ENCODE results near the gene MAP6. TPM values are rescaled to one million over a fixed set of nuclear protein-coding genes. Genes with fewer than 3 reads are reported as not detected.
"Not testable (repeated sequence)": the region's sequence is repeated elsewhere in the genome, so short reads cannot be mapped to it uniquely, and the experiment has no call there.

Gene MAP6
- total RNA-seq, 1 donor from 2014 or later, result 1.4 TPM

GRCh38 chr11:75593286-75593915 lies 75.4 kb downstream of the MAP6 start:
- no peak for DNase-seq (ENCODE audit: extremely low read depth, low read depth, low spot score)

DNA sequence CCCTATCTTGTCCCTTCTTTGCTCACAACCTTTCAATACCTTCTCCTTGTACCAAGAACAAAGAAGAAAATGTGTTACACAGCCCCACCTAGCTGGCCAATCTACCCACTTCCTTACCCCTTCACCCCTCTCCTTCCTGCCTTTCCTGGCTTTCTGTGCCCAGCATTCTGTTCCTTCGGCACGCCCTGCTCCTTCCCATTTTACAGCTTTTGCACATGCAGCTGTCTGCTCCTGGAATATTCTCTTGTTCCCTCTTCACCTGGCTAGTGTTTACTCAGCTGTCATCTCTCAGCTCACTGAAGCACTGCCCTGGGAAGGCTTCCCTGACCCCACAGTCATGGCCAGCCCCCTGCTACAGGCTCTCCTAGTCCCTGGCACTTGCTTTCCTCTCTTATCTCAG lies 76.1 kb downstream of the MAP6 start:
- no peak for DNase-seq (ENCODE audit: extremely low read depth, low read depth, low spot score)

- no peak for DNase-seq (ENCODE audit: extremely low read depth, low read depth, low spot score)
Observed at GRCh38 chr11:75591966-75592365, 76.9 kb downstream of the MAP6 start.

- DNase-seq (ENCODE audit: extremely low read depth, low read depth, low spot score), result no peak
Observed at GRCh38 chr11:75591371-75591770, 77.5 kb downstream of the MAP6 start.

- no peak for DNase-seq (ENCODE audit: extremely low read depth, low read depth, low spot score)
Observed at GRCh38 chr11:75589933-75590332, 78.9 kb downstream of the MAP6 start.

DNA sequence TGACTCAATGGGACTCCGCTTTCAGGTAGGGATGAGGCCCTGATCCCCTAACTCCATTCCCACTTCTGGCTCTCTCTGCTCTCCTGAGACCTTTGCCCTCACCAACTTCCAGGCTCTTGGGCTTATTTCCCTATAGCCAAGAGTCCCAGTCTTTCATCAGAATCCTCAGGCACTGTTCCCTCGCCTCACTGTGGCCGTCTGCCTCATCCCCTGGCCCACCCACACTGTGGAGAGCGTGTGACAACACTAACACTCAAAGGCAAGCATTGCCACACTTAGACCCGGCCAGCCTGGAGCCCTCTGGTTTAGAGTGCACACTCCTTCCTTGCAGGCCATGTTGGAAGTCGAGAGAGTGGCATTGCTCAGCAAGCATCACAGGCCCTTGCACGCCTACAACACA lies 79.8 kb downstream of the MAP6 start:
- DNase-seq (ENCODE audit: extremely low read depth, low read depth, low spot score), result no peak

GRCh38 chr11:75588051-75588481 lies 80.8 kb downstream of the MAP6 start:
- no peak for DNase-seq (ENCODE audit: extremely low read depth, low read depth, low spot score)

DNA sequence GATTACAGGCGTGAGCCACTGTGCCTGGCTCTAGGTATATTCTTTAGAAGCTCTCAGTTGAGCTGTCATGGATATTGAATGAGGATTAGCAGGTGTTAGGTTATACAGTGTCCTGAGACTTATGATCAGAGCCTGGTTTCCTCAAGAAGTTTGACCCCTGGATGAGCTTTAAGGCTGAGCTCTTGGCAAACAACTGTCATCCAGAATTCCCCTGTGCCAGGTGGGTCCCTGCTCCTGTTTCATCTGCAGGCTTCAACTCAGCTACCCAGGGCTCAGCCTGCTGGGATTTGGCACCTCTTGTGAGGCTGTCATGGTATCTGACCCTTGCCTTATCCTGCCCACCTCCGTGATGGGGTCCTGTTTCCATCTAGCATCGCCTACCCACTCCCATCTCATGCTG lies 82.4 kb downstream of the MAP6 start:
- DNase-seq (ENCODE audit: extremely low read depth, low read depth, low spot score), result no peak

GRCh38 chr11:75585293-75585670 lies 83.6 kb downstream of the MAP6 start:
- DNase-seq (ENCODE audit: extremely low read depth, low read depth, low spot score), result no peak

GRCh38 chr11:75584659-75585292 lies 84.1 kb downstream of the MAP6 start:
- not testable (repeated sequence) for DNase-seq (ENCODE audit: extremely low read depth, low read depth, low spot score)

DNA sequence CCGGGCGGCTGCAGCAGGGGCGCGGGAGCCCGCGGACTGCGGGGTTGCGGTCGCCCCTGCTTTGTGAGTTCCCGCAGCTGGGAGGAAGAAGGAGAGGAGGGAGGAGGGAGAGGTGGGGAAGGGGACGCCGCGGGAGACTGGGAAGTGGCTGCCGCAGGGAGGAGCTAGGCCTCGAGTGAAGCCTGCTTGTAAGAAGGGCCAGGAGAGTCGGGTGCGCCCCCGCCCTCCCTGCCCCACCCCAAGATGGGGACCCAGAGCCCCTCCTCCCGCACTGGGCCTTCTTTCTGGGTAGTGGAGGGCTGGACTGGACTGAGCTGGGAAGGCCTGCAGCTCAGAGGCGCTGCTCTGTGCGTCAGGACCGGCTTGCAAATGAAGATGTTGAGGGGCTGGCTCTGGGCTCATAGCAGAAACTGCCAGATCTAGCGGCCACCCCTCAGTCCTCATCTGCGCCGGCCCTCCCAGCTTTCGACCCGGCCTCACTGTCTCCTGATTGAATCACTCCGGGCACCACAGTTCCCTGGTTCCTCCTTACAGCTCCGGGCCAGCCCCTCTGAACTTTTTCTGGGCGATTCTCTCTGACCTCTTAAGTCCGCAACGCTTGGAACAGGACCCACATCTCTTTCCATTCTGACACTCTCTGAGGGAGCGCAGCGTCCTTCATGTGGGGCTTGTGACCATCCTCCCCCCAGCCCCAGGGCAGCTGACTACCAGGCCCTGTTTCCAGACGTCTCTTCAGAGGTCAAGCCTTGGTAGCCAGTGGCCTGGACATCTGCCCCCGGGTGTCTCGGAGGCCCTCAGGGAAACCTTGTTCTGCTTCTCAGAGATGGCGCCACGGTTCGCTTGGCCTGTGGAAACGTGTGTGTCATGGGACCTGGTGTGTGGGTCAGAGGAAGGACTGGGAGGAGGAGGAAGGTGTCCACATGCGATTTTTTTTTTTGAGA lies 84.8 kb downstream of the MAP6 start:
- DNase-seq (ENCODE audit: extremely low read depth, low read depth, low spot score), result no peak

DNA sequence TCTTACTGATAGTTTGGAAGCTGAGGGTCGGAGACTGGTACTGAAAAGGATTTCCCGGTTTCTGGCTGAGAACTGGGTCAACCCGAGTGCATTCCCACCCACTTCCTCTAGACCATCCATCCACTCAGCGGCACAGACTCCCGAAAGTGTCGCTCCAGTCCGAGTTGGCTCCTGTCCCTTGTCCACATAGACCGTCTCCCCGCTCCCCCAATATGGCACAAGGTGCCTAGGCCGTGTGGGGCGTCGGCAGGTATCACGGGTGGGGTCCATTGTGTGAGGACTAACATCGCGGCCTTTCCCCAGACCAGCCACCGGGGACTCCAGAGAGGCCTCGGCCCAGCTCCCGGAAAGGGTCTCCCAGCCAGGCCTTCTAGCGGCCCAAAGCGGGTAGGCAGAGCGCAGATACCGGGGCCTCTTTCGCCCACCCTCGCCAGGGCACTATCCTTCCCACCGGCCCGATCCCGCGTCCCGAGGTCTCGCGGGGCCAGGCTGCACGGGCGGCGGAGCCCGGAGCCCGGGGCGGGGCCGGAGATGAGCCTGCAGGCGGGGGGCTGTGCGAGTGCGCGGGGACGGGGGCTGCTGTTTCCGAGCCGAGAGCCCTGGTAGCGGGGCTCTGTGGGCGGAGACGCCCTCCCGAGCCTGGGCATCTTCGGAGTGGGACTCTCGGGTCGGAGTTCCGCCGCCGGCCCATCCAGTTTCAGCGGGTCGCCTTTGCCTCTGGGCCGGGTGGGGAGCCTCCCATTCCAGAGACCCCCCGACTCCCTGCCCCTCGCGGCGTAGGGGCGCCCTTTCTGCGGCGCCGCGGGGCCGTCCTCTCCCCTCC lies 85.7 kb downstream of the MAP6 start:
- no peak for DNase-seq (ENCODE audit: extremely low read depth, low read depth, low spot score)

GRCh38 chr11:75582506-75582894 lies 86.3 kb downstream of the MAP6 start:
- no peak for DNase-seq (ENCODE audit: extremely low read depth, low read depth, low spot score)

- DNase-seq (ENCODE audit: extremely low read depth, low read depth, low spot score), result no peak
Observed at GRCh38 chr11:75579841-75580240, 89.0 kb downstream of the MAP6 start.

DNA sequence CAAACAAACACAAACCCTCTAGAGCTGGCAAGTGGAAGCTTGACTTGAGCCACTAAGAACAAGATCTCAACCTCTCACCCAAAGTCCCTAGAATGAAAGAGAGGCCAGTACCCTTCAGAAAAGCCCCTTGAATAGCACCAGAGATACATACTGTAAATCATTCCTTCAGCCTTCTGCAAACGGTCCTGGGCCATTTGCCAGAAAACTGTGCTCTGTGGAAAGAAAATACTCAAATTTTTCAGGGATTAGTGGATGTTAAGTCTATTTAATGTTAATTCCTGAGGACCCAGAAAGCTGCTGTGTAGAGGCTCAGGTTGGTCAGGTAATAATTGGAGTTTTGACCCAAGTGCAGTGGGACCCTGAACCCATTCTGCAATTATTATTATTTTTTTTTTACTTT lies 89.9 kb downstream of the MAP6 start:
- DNase-seq (ENCODE audit: extremely low read depth, low read depth, low spot score), result no peak

DNA sequence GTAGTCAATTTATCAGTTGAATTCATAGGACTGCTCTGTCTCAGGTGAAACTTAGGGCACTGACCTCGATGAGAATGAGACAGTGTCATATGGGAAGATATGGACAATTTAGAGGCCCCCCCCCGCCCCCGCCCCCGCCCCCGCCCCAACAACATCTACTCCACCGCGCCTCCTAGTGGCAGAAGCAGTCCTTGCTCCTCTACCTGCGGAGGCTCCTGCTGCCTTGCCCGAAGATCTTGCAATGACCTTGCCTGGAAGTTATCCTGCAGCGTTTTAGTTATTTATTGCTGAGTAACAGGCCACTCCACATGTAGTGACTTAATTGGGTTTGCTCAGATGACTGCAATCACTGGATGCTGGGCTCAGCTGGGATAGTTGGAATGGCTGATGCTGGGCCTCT lies 91.6 kb downstream of the MAP6 start:
- no peak for DNase-seq (ENCODE audit: extremely low read depth, low read depth, low spot score)

- DNase-seq (ENCODE audit: extremely low read depth, low read depth, low spot score), result no peak
Observed at GRCh38 chr11:75576499-75576918, 92.3 kb downstream of the MAP6 start.

GRCh38 chr11:75576017-75576416 lies 92.8 kb downstream of the MAP6 start:
- DNase-seq (ENCODE audit: extremely low read depth, low read depth, low spot score), result no peak

- DNase-seq (ENCODE audit: extremely low read depth, low read depth, low spot score), result no peak
Observed at GRCh38 chr11:75574698-75575602, 93.9 kb downstream of the MAP6 start.

DNA sequence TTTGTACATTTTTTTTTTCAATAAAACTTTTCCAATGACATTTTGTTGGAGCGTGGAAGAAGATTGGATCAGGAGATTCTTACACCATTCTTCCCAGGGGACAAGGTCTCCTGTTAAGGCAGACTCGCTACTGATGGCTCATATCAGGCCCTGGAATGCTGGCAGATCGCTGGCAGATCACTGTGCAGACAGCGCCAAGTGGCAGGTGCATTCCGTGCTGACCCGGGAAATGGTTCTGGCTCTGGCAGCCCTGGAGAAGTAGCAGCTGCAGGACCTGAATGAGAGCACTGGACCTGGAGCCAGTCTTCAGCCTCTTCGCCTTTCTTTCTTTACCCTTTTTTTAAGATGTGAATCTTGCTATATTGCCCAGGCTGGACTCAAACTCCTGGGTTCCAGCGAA lies 96.1 kb downstream of the MAP6 start:
- DNase-seq (ENCODE audit: extremely low read depth, low read depth, low spot score), result no peak

Data from glomerular endothelial cell (primary cell).